HCT116 (cell line): ENCODE measurements around the gene NCKAP5. TPM values are rescaled to one million over a fixed set of nuclear protein-coding genes. Genes with fewer than 3 reads are reported as not detected.

Experiments
- ATAC-seq: fragments of 200-7000 bp; cut with Tn5 transposase; 2 replicates; pipeline ENCODE4 v1.9.1; 2020; ENCODE audit warnings: mild to moderate bottlenecking, moderate library complexity
- BruUV-seq: library from RNA; stranded (reverse); fragments of 400-500 nt; replicated peaks from 2 replicates; lab custom pipeline; 2021; lab: Mats Ljungman, UMichigan
- CTCF ChIA-PET: fragments of 300-600 bp; sonication (Branson Sonifier 250); formaldehyde crosslinking; loops from one replicate; lab custom pipeline; 2021; ENCODE audit warnings: antibody characterized with exemption; lab: Charles Lee
- POLR2A ChIA-PET: fragments of 300-600, 350-600 bp; sonication (Branson Sonifier 250); formaldehyde crosslinking; loops from one replicate; lab custom pipeline; 2021; ENCODE audit warnings: antibody characterized with exemption; lab: Charles Lee
- RAD21 ChIA-PET, 2 experiments: fragments of 300-600 bp; sonication (Branson Sonifier 250); formaldehyde crosslinking; loops; one replicate each; lab custom pipeline; 2023; ENCODE audit warnings: low total read pairs in 2 of 2; ENCODE audit not compliant: uncharacterized antibody in 2 of 2, unreplicated experiment in 2 of 2, low non-redundant PET in 1 of 2; lab: Charles Lee
- DNase-seq: peaks from one replicate; pipeline ENCODE4 v3.0.0-alpha.2; 2010; ENCODE audit warnings: low read depth, low spot score
- H2AFZ ChIP-seq: fragments of 200-600 bp; shearing (Covaris generic), sonication (generic); 2 replicates; pipeline ENCODE4 v1.6.1; 2017; ENCODE audit warnings: low read depth, mixed run types, mixed read lengths, antibody characterized with exemption, low read length; ENCODE audit not compliant: poor library complexity, severe bottlenecking
- H3K27ac ChIP-seq: 2 replicates; pipeline ENCODE4 v1.5.1; 2012; ENCODE audit warnings: low read depth, low read length
- H3K27me3 ChIP-seq: fragments of 200-600 bp; sonication (generic); 2 replicates; pipeline ENCODE4 v1.6.1; 2016; ENCODE audit warnings: mixed run types, low read length, mixed read lengths; ENCODE audit not compliant: insufficient read depth
- H3K36me3 ChIP-seq, 2 experiments: fragments of 200-500 bp in 1 of 2; fragments of 200-600 bp in 1 of 2; sonication (Bioruptor generic) in 1 of 2; sonication (generic) in 1 of 2; 2 replicates each; pipeline versions ENCODE4 v1.5.1 to v1.6.1; 2014 to 2016; ENCODE audit warnings: low read length in 2 of 2, inconsistent platforms in 1 of 2, mixed read lengths in 1 of 2, mixed run types in 1 of 2; ENCODE audit not compliant: insufficient read depth in 2 of 2, control insufficient read depth in 1 of 2
- H3K4me1 ChIP-seq, 2 experiments: fragments of 200-600 bp in 1 of 2; sonication (generic) in 1 of 2; 2 replicates each; pipeline versions ENCODE4 v1.5.1 to v1.6.1; 2012 to 2017; ENCODE audit warnings: low read length in 2 of 2, inconsistent platforms in 1 of 2, mild to moderate bottlenecking in 1 of 2, mixed read lengths in 1 of 2, mixed run types in 1 of 2, moderate library complexity in 1 of 2; ENCODE audit not compliant: insufficient read depth in 2 of 2, control insufficient read depth in 1 of 2
- H3K4me2 ChIP-seq: fragments of 200-600 bp; sonication (generic); 2 replicates; pipeline ENCODE4 v1.6.1; 2017; ENCODE audit warnings: mixed run types, low read length, mixed read lengths
- H3K4me3 ChIP-seq, 2 experiments: fragments of 200-600 bp in 1 of 2; sonication (generic) in 1 of 2; replicated peaks in 1 of 2; 2 replicates each; pipeline ENCODE4 v1.5.1; 2011 to 2016; ENCODE audit warnings: low read length in 2 of 2, control low read depth in 1 of 2, low read depth in 1 of 2, mild to moderate bottlenecking in 1 of 2, mixed read lengths in 1 of 2, mixed run types in 1 of 2
- H3K79me2 ChIP-seq: fragments of 200-600 bp; sonication (generic); 2 replicates; pipeline ENCODE4 v1.6.1; 2017; ENCODE audit warnings: mild to moderate bottlenecking, mixed run types, low read length, moderate library complexity, mixed read lengths; ENCODE audit not compliant: insufficient read depth
- H3K9ac ChIP-seq: fragments of 200-600 bp; sonication (generic); 2 replicates; pipeline ENCODE4 v1.6.1; 2016; ENCODE audit warnings: low read length, mixed read lengths
- H3K9me2 ChIP-seq: fragments of 200-600 bp; sonication (generic), shearing (Covaris generic); 2 replicates; pipeline ENCODE4 v1.6.1; 2017; ENCODE audit warnings: mixed run types, mild to moderate bottlenecking, moderate library complexity; ENCODE audit not compliant: insufficient read depth
- H3K9me3 ChIP-seq, 2 experiments: fragments of 200-500 bp in 1 of 2; fragments of 200-600 bp in 1 of 2; sonication (Bioruptor generic) in 1 of 2; sonication (generic) in 1 of 2; 2 replicates each; pipeline ENCODE4 v1.6.1; 2014 to 2017; ENCODE audit warnings: low read length in 2 of 2, mixed read lengths in 2 of 2, inconsistent platforms in 1 of 2, low read depth in 1 of 2, mild to moderate bottlenecking in 1 of 2, mixed run types in 1 of 2, moderate library complexity in 1 of 2; ENCODE audit not compliant: control insufficient read depth in 1 of 2, insufficient read depth in 1 of 2
- H4K20me1 ChIP-seq: fragments of 200-600 bp; sonication (generic), shearing (Covaris generic); 2 replicates; pipeline ENCODE4 v1.6.1; 2017; ENCODE audit warnings: mixed run types, mild to moderate bottlenecking, moderate library complexity; ENCODE audit not compliant: insufficient read depth
- CBX3 ChIP-seq: IDR thresholded peaks from 2 replicates; pipeline ENCODE4 v1.6.1; 2012; ENCODE audit warnings: low read depth
- CEBPB ChIP-seq: IDR thresholded peaks from 2 replicates; pipeline ENCODE4 v1.6.1; 2012; ENCODE audit warnings: low read depth
- EGR1 ChIP-seq: IDR thresholded peaks from 2 replicates; pipeline ENCODE4 v1.6.1; 2012; ENCODE audit warnings: low read depth
- ELF1 ChIP-seq: IDR thresholded peaks from 2 replicates; pipeline ENCODE4 v1.6.1; 2012; ENCODE audit warnings: low read depth, borderline replicate concordance
- EZH2 ChIP-seq: fragments of 200-600 bp; sonication (generic); IDR thresholded peaks from 2 replicates; pipeline ENCODE4 v1.6.1; 2017; ENCODE audit warnings: antibody characterized with exemption, mixed run types
- EZH2phosphoT487 ChIP-seq: fragments of 200-600 bp; IDR thresholded peaks from 2 replicates; pipeline ENCODE4 v1.6.1; 2018; ENCODE audit warnings: antibody characterized with exemption, borderline replicate concordance
- FOSL1 ChIP-seq: IDR thresholded peaks from 2 replicates; pipeline ENCODE4 v1.6.1; 2012; ENCODE audit warnings: low read depth
- JUND ChIP-seq: IDR thresholded peaks from 2 replicates; pipeline ENCODE4 v1.6.1; 2012
- POLR2A ChIP-seq: IDR thresholded peaks from 2 replicates; pipeline ENCODE4 v1.7.0; 2011; ENCODE audit warnings: borderline replicate concordance; ENCODE audit not compliant: insufficient read depth, insufficient read length; ENCODE audit errors: extremely low read depth
- POLR2AphosphoS5 ChIP-seq: IDR thresholded peaks from 2 replicates; pipeline ENCODE4 v1.6.1; 2011; ENCODE audit warnings: mild to moderate bottlenecking, low read depth, low read length, moderate library complexity
- RAD21 ChIP-seq: IDR thresholded peaks from 2 replicates; pipeline ENCODE4 v1.6.1; 2012; ENCODE audit warnings: low read depth, mild to moderate bottlenecking
- SIN3A ChIP-seq: IDR thresholded peaks from 2 replicates; pipeline ENCODE4 v1.6.1; 2012; ENCODE audit warnings: low read depth
- SP1 ChIP-seq: IDR thresholded peaks from 2 replicates; pipeline ENCODE4 v1.6.1; 2012; ENCODE audit warnings: low read depth
- SRF ChIP-seq: IDR thresholded peaks from 2 replicates; pipeline ENCODE4 v1.6.1; 2012; ENCODE audit warnings: low read depth
- TCF7L2 ChIP-seq: IDR thresholded peaks from 2 replicates; pipeline ENCODE4 v1.7.0; 2011; ENCODE audit warnings: borderline replicate concordance, inconsistent platforms; ENCODE audit not compliant: insufficient read depth, insufficient read length; ENCODE audit errors: extremely low read depth
- YY1 ChIP-seq: IDR thresholded peaks from 2 replicates; pipeline ENCODE4 v1.6.1; 2011; ENCODE audit warnings: low read length, low read depth, moderate library complexity, mild to moderate bottlenecking; ENCODE audit not compliant: insufficient replicate concordance; ENCODE audit errors: extremely low read depth
- ZFX ChIP-seq: fragments of 450-650 bp; IDR thresholded peaks from 2 replicates; pipeline ENCODE4 v1.6.1; 2017
- intact Hi-C: fragments of 100-400 bp; cut with micrococcal nuclease; formaldehyde crosslinking; loops from 2 replicates; pipeline ENCODE4 v1.10.0; 2022
- total RNA-seq: library from RNA; stranded (reverse); gene quantifications from one replicate; pipeline ENCODE4 v1.2.1, GENCODE V29; 2021; ENCODE audit not compliant: unreplicated experiment
- TF ChIP-seq, protein P1 (sequence below): IDR thresholded peaks from 2 replicates; pipeline ENCODE4 v1.6.1; 2012
- TF ChIP-seq, protein P2 (sequence below): IDR thresholded peaks from 2 replicates; pipeline ENCODE4 v1.6.1; 2012; ENCODE audit warnings: low read depth

Gene NCKAP5
- total RNA-seq, 1 experiment from 2014 or later = 0.30 TPM

DNA sequence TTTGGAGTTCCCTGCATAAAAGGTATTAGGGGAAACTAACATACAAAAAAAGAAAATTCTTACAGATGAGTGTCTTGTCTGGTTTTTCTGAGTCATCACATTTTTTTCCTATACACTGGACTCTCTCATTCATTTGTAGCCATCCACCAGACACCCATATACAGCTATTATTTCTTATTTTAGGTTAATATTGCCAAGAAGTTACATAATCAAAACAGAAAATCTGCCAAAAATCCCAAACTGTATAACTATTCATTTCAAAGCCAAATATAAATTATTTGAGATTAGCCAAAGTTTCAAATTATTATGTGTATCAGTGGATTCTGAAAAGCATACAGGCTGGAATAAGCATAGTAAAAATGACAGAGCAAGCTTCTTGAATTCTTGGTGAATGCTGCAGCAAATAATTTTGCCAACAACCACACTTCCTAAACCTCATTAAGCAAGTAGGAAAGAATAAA, 191.2 kb downstream of the NCKAP5 start:
- Histone ChIP-seq H3K9me2 (no peaks in the 10 kb centered on the region), H2AFZ (no peak overlapping the region), H3K36me3 (no peaks in the 10 kb centered on the region)
- RAD21 ChIA-PET = no interaction called here
- TF ChIP-seq EZH2 (no peak), CBX3 (no peak), CEBPB (no peak), RAD21 (no peak), POLR2A (no peak), EZH2phosphoT487 (no peak), SP1 (no peak), FOSL1 (no peak), SRF (no peak), ZFX (no peak), SIN3A (no peak), ELF1 (no peak), TCF7L2 (no peak), POLR2AphosphoS5 (no peak), YY1 (no peak), JUND (no peak), EGR1 (no peak)
- TF ChIP-seq, protein P1, sequence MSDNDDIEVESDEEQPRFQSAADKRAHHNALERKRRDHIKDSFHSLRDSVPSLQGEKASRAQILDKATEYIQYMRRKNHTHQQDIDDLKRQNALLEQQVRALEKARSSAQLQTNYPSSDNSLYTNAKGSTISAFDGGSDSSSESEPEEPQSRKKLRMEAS = no peak
- TF ChIP-seq, protein P2, sequence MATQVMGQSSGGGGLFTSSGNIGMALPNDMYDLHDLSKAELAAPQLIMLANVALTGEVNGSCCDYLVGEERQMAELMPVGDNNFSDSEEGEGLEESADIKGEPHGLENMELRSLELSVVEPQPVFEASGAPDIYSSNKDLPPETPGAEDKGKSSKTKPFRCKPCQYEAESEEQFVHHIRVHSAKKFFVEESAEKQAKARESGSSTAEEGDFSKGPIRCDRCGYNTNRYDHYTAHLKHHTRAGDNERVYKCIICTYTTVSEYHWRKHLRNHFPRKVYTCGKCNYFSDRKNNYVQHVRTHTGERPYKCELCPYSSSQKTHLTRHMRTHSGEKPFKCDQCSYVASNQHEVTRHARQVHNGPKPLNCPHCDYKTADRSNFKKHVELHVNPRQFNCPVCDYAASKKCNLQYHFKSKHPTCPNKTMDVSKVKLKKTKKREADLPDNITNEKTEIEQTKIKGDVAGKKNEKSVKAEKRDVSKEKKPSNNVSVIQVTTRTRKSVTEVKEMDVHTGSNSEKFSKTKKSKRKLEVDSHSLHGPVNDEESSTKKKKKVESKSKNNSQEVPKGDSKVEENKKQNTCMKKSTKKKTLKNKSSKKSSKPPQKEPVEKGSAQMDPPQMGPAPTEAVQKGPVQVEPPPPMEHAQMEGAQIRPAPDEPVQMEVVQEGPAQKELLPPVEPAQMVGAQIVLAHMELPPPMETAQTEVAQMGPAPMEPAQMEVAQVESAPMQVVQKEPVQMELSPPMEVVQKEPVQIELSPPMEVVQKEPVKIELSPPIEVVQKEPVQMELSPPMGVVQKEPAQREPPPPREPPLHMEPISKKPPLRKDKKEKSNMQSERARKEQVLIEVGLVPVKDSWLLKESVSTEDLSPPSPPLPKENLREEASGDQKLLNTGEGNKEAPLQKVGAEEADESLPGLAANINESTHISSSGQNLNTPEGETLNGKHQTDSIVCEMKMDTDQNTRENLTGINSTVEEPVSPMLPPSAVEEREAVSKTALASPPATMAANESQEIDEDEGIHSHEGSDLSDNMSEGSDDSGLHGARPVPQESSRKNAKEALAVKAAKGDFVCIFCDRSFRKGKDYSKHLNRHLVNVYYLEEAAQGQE = no peak
- TF ChIP-seq, all 23 proteins: peak for 0
- H3K4me2 ChIP-seq = no peak overlapping the region
- H3K79me2 ChIP-seq = no peaks in the 10 kb centered on the region
- H3K9me3 ChIP-seq = no peaks in the 10 kb centered on the region
- H3K27ac ChIP-seq = no peak overlapping the region
- BruUV-seq = no TSS peak
- POLR2A ChIA-PET = no interaction called here
- H3K9ac ChIP-seq = no peak overlapping the region
- no peaks in the 10 kb centered on the region for H3K27me3 ChIP-seq
- ATAC-seq (no peak), DNase-seq (no peak)
- H3K4me3 ChIP-seq = no peak overlapping the region
- no peaks in the 10 kb centered on the region for H3K4me1 ChIP-seq
- H4K20me1 ChIP-seq = no peaks in the 10 kb centered on the region
- CTCF ChIA-PET = no interaction called here
- intact Hi-C loops = no loop called here
